ENCODE data around the gene HIVEP3.
A peak's percentile ranks its signal among the peaks of the same experiment; 100 is the strongest.

HIVEP3 gene

GRCh38 chr1:41762777-41763176, 155.9 kb downstream of the HIVEP3 start:
- DNase-seq (ENCODE audit: low read depth), result no peak
- TF ChIP-seq MAX (IDR thresholded peaks at IDR 0.05; ENCODE audit: low read depth, low read length) (no peak), CTCF (IDR thresholded peaks at IDR 0.05; ENCODE audit: low read depth, low read length) (no peak), POLR2A (IDR thresholded peaks at IDR 0.05; ENCODE audit: extremely low read depth, insufficient read length) (no peak), MYC (IDR thresholded peaks at IDR 0.05; ENCODE audit: low read depth, low read length) (no peak)
- no peak overlapping the region for H3K4me3 ChIP-seq (ENCODE audit: low read depth, low read length)

- no peak for TF ChIP-seq POLR2A (IDR thresholded peaks at IDR 0.05; ENCODE audit: extremely low read depth, insufficient read length)
- no peak for TF ChIP-seq CTCF (IDR thresholded peaks at IDR 0.05; ENCODE audit: low read depth, low read length)
- TF ChIP-seq MYC (IDR thresholded peaks at IDR 0.05; ENCODE audit: low read depth, low read length), result no peak
- TF ChIP-seq MAX (IDR thresholded peaks at IDR 0.05; ENCODE audit: low read depth, low read length), result no peak
- no peak overlapping the region for H3K4me3 ChIP-seq (ENCODE audit: low read depth, low read length)
Measured at GRCh38 chr1:41762251-41762650, 156.5 kb downstream of the HIVEP3 start.

GRCh38 chr1:41758904-41759548, 159.7 kb downstream of the HIVEP3 start:
- TF ChIP-seq MYC (IDR thresholded peaks at IDR 0.05; ENCODE audit: low read depth, low read length), result no peak
- TF ChIP-seq MAX (IDR thresholded peaks at IDR 0.05; ENCODE audit: low read depth, low read length), result no peak
- no peak for TF ChIP-seq POLR2A (IDR thresholded peaks at IDR 0.05; ENCODE audit: extremely low read depth, insufficient read length)
- TF ChIP-seq CTCF (IDR thresholded peaks at IDR 0.05; ENCODE audit: low read depth, low read length), result no peak
- no peak overlapping the region for H3K4me3 ChIP-seq (ENCODE audit: low read depth, low read length)
- no peak for DNase-seq (ENCODE audit: low read depth)

More at GRCh38 chr1:41762251-41762650, 156.5 kb downstream of the HIVEP3 start:
- DNase-seq (ENCODE audit: low read depth), result peak; percentile 23

- no peak overlapping the region for H3K4me3 ChIP-seq (ENCODE audit: low read depth, low read length)
- TF ChIP-seq MYC (IDR thresholded peaks at IDR 0.05; ENCODE audit: low read depth, low read length), result no peak
- TF ChIP-seq POLR2A (IDR thresholded peaks at IDR 0.05; ENCODE audit: extremely low read depth, insufficient read length), result no peak
- no peak for TF ChIP-seq MAX (IDR thresholded peaks at IDR 0.05; ENCODE audit: low read depth, low read length)
- no peak for TF ChIP-seq CTCF (IDR thresholded peaks at IDR 0.05; ENCODE audit: low read depth, low read length)
- no peak for DNase-seq (ENCODE audit: low read depth)
Measured at GRCh38 chr1:41758500-41758899, 160.2 kb downstream of the HIVEP3 start.

GRCh38 chr1:41754540-41754939, 164.2 kb downstream of the HIVEP3 start:
- peak; percentile 48 for DNase-seq (ENCODE audit: low read depth)
- TF ChIP-seq MYC (IDR thresholded peaks at IDR 0.05; ENCODE audit: low read depth, low read length), result no peak
- TF ChIP-seq CTCF (IDR thresholded peaks at IDR 0.05; ENCODE audit: low read depth, low read length), result peak; percentile 28
- no peak overlapping the region for H3K4me3 ChIP-seq (ENCODE audit: low read depth, low read length)
